GM12864 (cell line): ENCODE measurements around the gene CDK18.

Source experiments
- DNase-seq: peaks from one replicate; pipeline ENCODE4 v3.0.0-alpha.2; 2011; ENCODE audit warnings: low read depth
- H3K4me3 ChIP-seq: 2 replicates; pipeline ENCODE4 v1.5.1; 2011; ENCODE audit warnings: mild to moderate bottlenecking, low read depth, low read length, control low read depth
- CTCF ChIP-seq: IDR thresholded peaks from 2 replicates; pipeline ENCODE4 v1.5.1; 2011; ENCODE audit warnings: low read depth, mild to moderate bottlenecking, moderate library complexity, low read length, control low read depth, inconsistent platforms; ENCODE audit errors: missing control alignments

The CDK18 gene

GRCh38 chr1:205510951-205511330, 6.5 kb downstream of the CDK18 start:
- DNase-seq = no peak
- no peak for TF ChIP-seq CTCF
- no peak overlapping the region for H3K4me3 ChIP-seq

- no peak for DNase-seq
- H3K4me3 ChIP-seq = no peak overlapping the region
- TF ChIP-seq CTCF = no peak
Measured at GRCh38 chr1:205512059-205513045, 7.9 kb downstream of the CDK18 start.

GRCh38 chr1:205513774-205514173, 9.3 kb downstream of the CDK18 start:
- no peak for DNase-seq
- H3K4me3 ChIP-seq = no peak overlapping the region
- TF ChIP-seq CTCF = no peak

- no peak for TF ChIP-seq CTCF
- no peak overlapping the region for H3K4me3 ChIP-seq
- DNase-seq = no peak
Measured at GRCh38 chr1:205514211-205515142, 10.0 kb downstream of the CDK18 start.

- no peak for TF ChIP-seq CTCF
- no peak for DNase-seq
- no peak overlapping the region for H3K4me3 ChIP-seq
Measured at GRCh38 chr1:205515781-205516253, 11.3 kb downstream of the CDK18 start.

- DNase-seq = no peak
- TF ChIP-seq CTCF = no peak
- no peak overlapping the region for H3K4me3 ChIP-seq
Measured at GRCh38 chr1:205516362-205516761, 11.9 kb downstream of the CDK18 start.
